Measurements from ENCODE around the gene SELENOT. TPM values are rescaled to one million over a fixed set of nuclear protein-coding genes. Genes with fewer than 3 reads are reported as not detected.

Gene SELENOT
- total RNA-seq (2021): 73.8 and 79.1 TPM in 2 replicates
- long read RNA-seq, transcript SELENOT-202 (6 exons, 3,469 nt): major isoform, 551 of 567 reads
- long read RNA-seq, partial matches to known transcripts: 1 of 567 reads
- long read RNA-seq, other reads (novel, unspliced or antisense): 10 of 567 reads

GRCh38 chr3:150603153-150603979 lies at the start of gene SELENOT:
Gene SELENOT, plus strand, starts transcription at chr3:150603321. Its CDS starts 42 bp downstream, at chr3:150603363.
- peak within 1 kb of the TSS; percentile 65 for H4K5ac ChIP-seq (ENCODE audit: insufficient read length, low read depth, low read length)
- TF ChIP-seq CTCF (conservative IDR thresholded peaks at IDR 0.05): peak; percentile 48; the same call in 2 of the 3 replicates
- no peak within 1 kb of the TSS for H2BK5ac ChIP-seq (ENCODE audit: insufficient read length, low read length)
- Mint-ChIP-seq H3K4me1 (peaks cover 59 to 70% of the 10 kb centered on the region in 2 experiments), H3K4me3 (peak within 1 kb of the TSS; percentile 93 to 96), H3K36me3 (ENCODE audit: insufficient read depth in 1 of 3, low read depth in 3 of 3) (peaks cover 6 to 21% (median 20%) of the 10 kb centered on the region in 3 experiments), H3K27ac (peak within 1 kb of the TSS; percentile 97 to 99 (median 98)), H3K9me3 (no peaks in the 10 kb centered on the region), H3K27me3 (ENCODE audit: low read depth) (no peaks in the 10 kb centered on the region)
- H4K91ac ChIP-seq (ENCODE audit: insufficient read length, low read depth, low read length): no peak within 1 kb of the TSS
- H3K79me1 ChIP-seq (ENCODE audit: insufficient read depth, low read depth, low read length, poor library complexity, severe bottlenecking): peaks cover 2% of the 10 kb centered on the region
- no peaks in the 10 kb centered on the region for H3K9me3 ChIP-seq (ENCODE audit: control insufficient read depth, low read depth, low read length)
- no peak within 1 kb of the TSS for H2BK120ac ChIP-seq (ENCODE audit: low read depth, low read length, poor library complexity, severe bottlenecking)
- no peak within 1 kb of the TSS for H3K23ac ChIP-seq (ENCODE audit: insufficient read length, low read depth, low read length)
- no peak within 1 kb of the TSS for H2BK12ac ChIP-seq (ENCODE audit: insufficient read length, low read depth, low read length)
- no peak within 1 kb of the TSS for H2AFZ ChIP-seq (ENCODE audit: low read length)
- no CpG with 5 or more reads among the region's 69 CpGs for WGBS (ENCODE audit: extremely low coverage, insufficient read length, low lambda C conversion rate)
- peak within 1 kb of the TSS; percentile 59 for H3K56ac ChIP-seq (ENCODE audit: insufficient read length, low read depth, low read length)
- H3K4me1 ChIP-seq (ENCODE audit: insufficient read depth, low read length): peaks cover 11% of the 10 kb centered on the region
- no peaks in the 10 kb centered on the region for H4K20me1 ChIP-seq (ENCODE audit: control insufficient read depth, insufficient read depth, insufficient read length)
- DNase-seq: peak; percentile 96
- no peaks in the 10 kb centered on the region for H3K27me3 ChIP-seq (ENCODE audit: insufficient read depth, low read length)
- H3T11ph ChIP-seq (ENCODE audit: low read length): no peak within 1 kb of the TSS
- no peak within 1 kb of the TSS for H2BK15ac ChIP-seq (ENCODE audit: low read depth, low read length)
- H3K4me2 ChIP-seq (ENCODE audit: insufficient read depth, insufficient read length, low read length): peak within 1 kb of the TSS; percentile 97
- H4K8ac ChIP-seq (replicated peaks; ENCODE audit: insufficient read length, low read depth, low read length): no peak within 1 kb of the TSS
- H3K18ac ChIP-seq (ENCODE audit: insufficient read length, low read depth, low read length): peak within 1 kb of the TSS; percentile 95
- peaks cover 20% of the 10 kb centered on the region; the same call in 1 of the 2 replicates for H3K79me2 ChIP-seq (ENCODE audit: insufficient read depth, low read length)
- no peak within 1 kb of the TSS for H2AK5ac ChIP-seq (ENCODE audit: insufficient read length, low read length)
- peak within 1 kb of the TSS; percentile 79 for H2BK20ac ChIP-seq (ENCODE audit: low read depth, low read length, poor library complexity, severe bottlenecking)
- H3K14ac ChIP-seq (ENCODE audit: insufficient read depth, low read length): peak within 1 kb of the TSS; percentile 91
- peak within 1 kb of the TSS; percentile 67 for H3K27ac ChIP-seq (ENCODE audit: insufficient read length, low read depth, low read length)
- no peak within 1 kb of the TSS; the same call in 1 of the 2 replicates for H3K4ac ChIP-seq (ENCODE audit: low read depth, low read length)
- H3K23me2 ChIP-seq (ENCODE audit: insufficient read length, low read depth, low read length, poor library complexity, severe bottlenecking): peaks cover 6% of the 10 kb centered on the region
- H3K9ac ChIP-seq (ENCODE audit: extremely low read depth, insufficient read length, low read length): peak within 1 kb of the TSS; percentile 97

Measured in H9 (cell line).